Cardiac muscle cell (in vitro differentiated cells and primary cell): ENCODE data around the gene BRD7. TPM values are rescaled to one million over a fixed set of nuclear protein-coding genes. Genes with fewer than 3 reads are reported as not detected.
A peak's percentile ranks its signal among the peaks of the same experiment; 100 is the strongest.

Experiments used
- DNase-seq, 2 donors: peaks; one replicate each; pipeline versions ENCODE4 v3.0.0 to v3.0.0-alpha.2; 2010 to 2017; ENCODE audit warnings: low read depth in 1 of 2, low spot score in 1 of 2
- H3K27ac ChIP-seq: fragments of 200-600 bp; sonication (generic); 2 replicates; pipeline ENCODE4 v1.5.1; 2016
- H3K27me3 ChIP-seq: fragments of 200-600 bp; sonication (generic); 2 replicates; pipeline ENCODE4 v1.6.0; 2016; ENCODE audit warnings: control low read depth
- H3K36me3 ChIP-seq: fragments of 200-600 bp; sonication (generic); 2 replicates; pipeline ENCODE4 v1.5.1; 2016; ENCODE audit warnings: control low read depth
- H3K4me1 ChIP-seq: fragments of 200-600 bp; sonication (generic); 2 replicates; pipeline ENCODE4 v1.8.1; 2017; ENCODE audit warnings: low read depth, mild to moderate bottlenecking, mixed run types
- H3K4me3 ChIP-seq: fragments of 200-600 bp; sonication (generic); 2 replicates; pipeline ENCODE4 v1.5.1; 2016; ENCODE audit warnings: mild to moderate bottlenecking
- H3K9me3 ChIP-seq: fragments of 200-600 bp; sonication (generic); 2 replicates; pipeline ENCODE4 v1.5.1; 2017; ENCODE audit warnings: low read depth, mild to moderate bottlenecking, control low read depth
- polyA plus RNA-seq: library from polyadenylated mRNA; unstranded; fragments of >200 nt; fragmentation: Nextera tagmentation; extraction: Ambion mirVana; gene quantifications from 2 replicates; pipeline ENCODE4 v1.2.1, GENCODE V29; 2016
- total RNA-seq: library from RNA; depleted of rRNA; stranded (reverse); fragments of >200 nt; gene quantifications from 2 replicates; pipeline ENCODE4 v1.2.3, GENCODE V29; 2016
- TF ChIP-seq, protein P1 (sequence below): IDR thresholded peaks from 2 replicates; pipeline ENCODE4 v1.5.1; 2012; ENCODE audit warnings: low read depth, mild to moderate bottlenecking, low read length

Gene BRD7
- total and polyA plus RNA-seq, 2 experiments from 2014 or later, result 80.1 to 89.2 TPM

DNA sequence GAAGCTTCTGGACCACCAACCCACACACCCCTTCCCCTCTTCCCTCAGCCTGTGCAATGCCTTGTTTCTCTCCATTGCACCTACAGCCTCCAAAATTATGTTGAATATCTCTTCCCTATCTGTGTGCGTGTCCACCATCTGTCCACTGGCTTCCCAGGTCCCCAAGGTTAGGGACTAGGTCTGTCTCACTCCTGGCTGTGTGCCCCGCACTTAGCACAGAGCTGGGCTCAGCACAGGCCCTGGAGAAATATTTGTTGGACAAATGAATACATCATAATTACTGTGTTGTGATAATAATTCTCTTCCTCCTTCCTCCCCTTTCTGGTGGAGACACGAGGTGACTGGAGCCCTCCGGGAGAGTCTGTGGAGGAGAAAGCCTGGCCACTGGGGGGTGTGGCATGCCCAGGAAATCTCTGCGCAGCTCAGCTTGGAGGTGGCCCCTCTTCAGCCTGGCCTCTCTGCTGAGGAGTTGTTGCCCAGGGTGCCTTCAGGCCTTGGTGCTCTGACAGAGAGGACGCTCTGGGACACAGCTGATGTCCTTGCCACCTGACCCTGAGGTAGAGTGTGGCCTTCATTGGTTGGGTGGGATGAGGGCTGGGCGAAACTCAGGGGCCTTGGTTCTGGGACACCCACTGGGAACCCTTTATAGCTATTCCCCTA lies 3.3 kb upstream of the BRD7 start:
- Histone ChIP-seq H3K9me3 (no peaks in the 10 kb centered on the region), H3K27me3 (no peaks in the 10 kb centered on the region), H3K36me3 (no peaks in the 10 kb centered on the region), H3K4me3 (no peak overlapping the region), H3K27ac (no peak overlapping the region), H3K4me1 (peaks cover 5% of the 10 kb centered on the region)
- TF ChIP-seq, protein P1, sequence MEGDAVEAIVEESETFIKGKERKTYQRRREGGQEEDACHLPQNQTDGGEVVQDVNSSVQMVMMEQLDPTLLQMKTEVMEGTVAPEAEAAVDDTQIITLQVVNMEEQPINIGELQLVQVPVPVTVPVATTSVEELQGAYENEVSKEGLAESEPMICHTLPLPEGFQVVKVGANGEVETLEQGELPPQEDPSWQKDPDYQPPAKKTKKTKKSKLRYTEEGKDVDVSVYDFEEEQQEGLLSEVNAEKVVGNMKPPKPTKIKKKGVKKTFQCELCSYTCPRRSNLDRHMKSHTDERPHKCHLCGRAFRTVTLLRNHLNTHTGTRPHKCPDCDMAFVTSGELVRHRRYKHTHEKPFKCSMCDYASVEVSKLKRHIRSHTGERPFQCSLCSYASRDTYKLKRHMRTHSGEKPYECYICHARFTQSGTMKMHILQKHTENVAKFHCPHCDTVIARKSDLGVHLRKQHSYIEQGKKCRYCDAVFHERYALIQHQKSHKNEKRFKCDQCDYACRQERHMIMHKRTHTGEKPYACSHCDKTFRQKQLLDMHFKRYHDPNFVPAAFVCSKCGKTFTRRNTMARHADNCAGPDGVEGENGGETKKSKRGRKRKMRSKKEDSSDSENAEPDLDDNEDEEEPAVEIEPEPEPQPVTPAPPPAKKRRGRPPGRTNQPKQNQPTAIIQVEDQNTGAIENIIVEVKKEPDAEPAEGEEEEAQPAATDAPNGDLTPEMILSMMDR, result peak; percentile 38
- peak; percentile 43 to 53 for DNase-seq

DNA sequence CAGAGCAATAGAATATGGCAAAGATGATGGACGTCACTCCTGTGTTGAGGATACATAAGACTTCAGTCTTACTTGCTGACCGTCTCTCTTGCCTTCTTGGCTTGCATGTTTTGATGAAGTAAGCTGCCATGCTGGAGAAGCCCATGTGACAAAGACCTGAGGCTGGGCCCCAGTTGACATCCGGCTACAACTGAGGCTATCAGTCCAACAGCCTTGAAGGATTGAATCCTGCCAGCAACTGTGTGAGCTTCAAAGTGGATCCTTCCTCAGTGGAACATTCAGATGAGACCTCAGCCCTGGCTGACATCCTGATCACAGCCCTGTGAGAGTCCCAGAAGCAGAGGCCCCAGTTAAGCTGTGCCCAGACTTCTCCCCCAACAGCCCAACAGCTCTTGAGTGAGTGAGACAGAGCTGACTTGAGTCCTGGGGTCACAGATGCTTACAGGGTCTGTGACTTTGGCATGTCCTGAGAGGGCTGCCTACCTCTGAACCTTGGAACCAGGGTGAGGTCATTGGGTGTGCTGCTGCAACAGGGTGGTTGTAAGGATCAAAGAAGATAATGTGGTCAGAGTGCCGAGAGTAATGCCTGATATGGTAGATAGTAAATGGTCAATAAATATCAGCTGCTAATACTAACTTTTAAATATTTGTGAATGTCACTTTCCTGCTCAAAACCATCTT lies 2.4 kb upstream of the BRD7 start:
- H3K27me3 ChIP-seq, result no peaks in the 10 kb centered on the region
- H3K9me3 ChIP-seq, result no peaks in the 10 kb centered on the region
- H3K4me1 ChIP-seq, result peaks cover 9% of the 10 kb centered on the region
- no peak overlapping the region for H3K27ac ChIP-seq
- H3K36me3 ChIP-seq, result peaks cover 6% of the 10 kb centered on the region
- DNase-seq, result no peak
- TF ChIP-seq, protein P1, result no peak
- H3K4me3 ChIP-seq, result no peak overlapping the region

DNA sequence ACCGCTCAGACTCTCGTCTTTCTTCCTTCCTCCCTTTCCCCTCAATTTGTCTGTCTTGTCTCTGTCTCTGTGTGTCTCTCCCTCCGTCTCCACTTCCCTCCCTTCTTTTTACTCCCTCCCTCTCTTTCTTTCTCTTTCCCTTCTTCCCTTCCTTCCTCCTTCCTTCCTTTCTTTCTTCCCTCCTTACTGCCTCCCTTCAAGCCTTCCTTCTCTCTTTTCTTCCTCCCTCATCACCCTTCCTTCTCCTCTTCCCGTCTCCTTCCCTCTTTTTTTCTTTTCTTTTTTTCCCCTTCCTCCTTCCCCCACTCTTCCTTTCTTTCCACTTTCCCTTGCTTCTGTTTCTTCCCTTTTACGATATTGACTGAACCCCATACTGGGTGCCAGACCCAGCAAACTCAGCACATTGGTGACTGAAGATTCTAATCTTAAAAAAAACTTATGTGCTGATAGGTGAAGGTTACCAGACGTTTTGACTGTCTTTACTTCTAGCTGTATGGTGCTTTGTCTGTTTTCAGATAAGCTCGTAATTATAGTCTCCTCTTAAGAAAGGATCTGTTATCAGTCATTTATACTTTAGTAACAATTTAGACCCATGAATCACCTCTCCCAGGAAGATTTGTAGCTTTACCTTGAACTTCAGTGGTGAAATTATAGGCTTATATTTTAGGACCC lies 481 bp upstream of the BRD7 start:
- TF ChIP-seq, protein P1, result no peak
- H3K4me1 ChIP-seq, result peaks cover 16% of the 10 kb centered on the region
- DNase-seq, result no peak
- H3K4me3 ChIP-seq, result peak overlapping the region; percentile 13
- no peak overlapping the region for H3K27ac ChIP-seq
- H3K9me3 ChIP-seq, result no peaks in the 10 kb centered on the region
- peaks cover 15% of the 10 kb centered on the region for H3K36me3 ChIP-seq
- no peaks in the 10 kb centered on the region for H3K27me3 ChIP-seq

DNA sequence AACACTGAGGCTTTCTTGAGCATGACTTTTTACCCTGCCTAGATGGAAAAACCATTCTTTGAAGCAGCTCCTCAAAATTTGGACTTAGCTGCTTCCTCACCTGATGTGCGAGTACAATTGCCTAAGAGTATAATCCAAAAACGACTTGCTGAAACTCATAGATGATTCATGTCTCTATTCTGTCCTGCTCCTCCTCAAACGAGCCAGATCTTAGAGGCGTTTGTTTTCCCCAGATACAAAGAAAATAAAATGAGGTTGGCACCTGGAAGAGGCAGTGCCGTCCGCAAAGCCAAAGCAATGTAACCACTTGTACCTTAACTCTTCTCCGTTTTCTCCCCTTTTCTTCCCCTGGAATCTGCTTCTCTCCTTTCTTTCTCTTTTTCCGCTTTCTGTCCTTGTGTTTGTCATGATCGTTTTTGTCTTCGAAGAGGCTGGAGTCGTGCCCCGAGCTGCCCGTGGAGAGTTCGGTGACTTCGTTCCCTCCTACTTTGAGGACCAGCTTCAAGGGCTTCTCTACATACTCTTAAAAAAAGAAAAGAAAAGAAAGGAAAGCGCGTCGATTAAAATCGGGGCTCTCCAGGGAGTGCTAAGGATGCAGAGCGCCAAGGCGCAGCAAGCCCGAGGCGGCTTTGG lies 895 bp downstream of the BRD7 start:
- TF ChIP-seq, protein P1, result no peak
- DNase-seq, result no peak
- Histone ChIP-seq H3K4me1 (peaks cover 16% of the 10 kb centered on the region), H3K9me3 (no peaks in the 10 kb centered on the region), H3K27ac (peak overlapping the region; percentile 88), H3K27me3 (no peaks in the 10 kb centered on the region), H3K4me3 (peak overlapping the region; percentile 100), H3K36me3 (peaks cover 23% of the 10 kb centered on the region)

DNA sequence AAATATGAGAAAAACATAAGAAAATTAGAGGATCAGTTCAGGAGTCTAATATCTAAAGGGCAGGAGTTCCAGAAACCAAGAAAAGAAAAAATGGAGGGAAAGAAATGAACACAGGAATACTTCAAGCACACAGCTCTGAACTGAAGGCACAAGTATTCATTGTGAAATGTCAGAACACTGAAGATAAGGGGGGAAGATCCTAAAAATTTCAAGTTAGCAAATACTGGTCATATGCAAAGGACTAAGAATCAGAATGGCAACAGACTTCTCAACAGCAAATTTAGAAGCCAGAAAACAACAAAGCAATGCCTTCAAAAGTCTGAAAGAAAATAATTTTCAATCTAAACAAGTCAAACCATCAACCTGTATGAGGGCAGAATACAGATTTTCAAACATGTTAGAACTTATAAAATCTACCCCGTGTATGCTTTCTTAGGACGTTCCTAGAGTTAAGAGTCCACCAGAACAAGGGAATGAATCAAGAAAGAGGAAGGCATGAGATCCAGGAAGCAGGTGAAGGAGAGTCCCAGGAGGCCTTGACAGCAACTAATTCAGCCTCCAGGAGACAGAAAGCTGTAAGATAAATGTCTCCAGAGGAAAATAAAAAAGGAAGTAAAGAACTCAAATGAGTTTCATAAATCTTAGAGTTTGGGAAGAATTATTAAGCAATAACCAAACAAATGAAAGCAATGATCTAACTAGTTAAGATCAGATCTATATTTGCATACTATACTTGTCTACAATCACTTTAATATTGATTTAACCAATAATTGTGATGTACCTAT lies 2.8 kb downstream of the BRD7 start:
- peaks cover 30% of the 10 kb centered on the region for H3K36me3 ChIP-seq
- TF ChIP-seq, protein P1, result no peak
- H3K4me1 ChIP-seq, result peaks cover 16% of the 10 kb centered on the region
- no peak for DNase-seq
- H3K27ac ChIP-seq, result no peak overlapping the region
- no peaks in the 10 kb centered on the region for H3K27me3 ChIP-seq
- H3K9me3 ChIP-seq, result no peaks in the 10 kb centered on the region
- H3K4me3 ChIP-seq, result no peak overlapping the region
